HAP-1 (cell line): Measurements from ENCODE around the gene PRKN.

Source experiments
- DNase-seq, 2 experiments: peaks; one replicate each; pipeline ENCODE4 v3.0.0-alpha.2; 2016 to 2020; ENCODE audit warnings: low spot score in 2 of 2
- H3K27me3 ChIP-seq: fragments of 250-450 bp; sonication (Bioruptor Pico); 2 replicates; pipeline ENCODE4 v1.5.1; 2020; ENCODE audit warnings: low read depth, mild to moderate bottlenecking, moderate library complexity
- H3K36me3 ChIP-seq: fragments of 250-450 bp; sonication (Bioruptor Pico); replicated peaks from 2 replicates; pipeline ENCODE4 v1.5.1; 2020; ENCODE audit warnings: mild to moderate bottlenecking
- H3K4me1 ChIP-seq: fragments of 250-450 bp; sonication (Bioruptor Pico); 2 replicates; pipeline ENCODE4 v1.5.1; 2020; ENCODE audit warnings: mild to moderate bottlenecking
- H3K4me3 ChIP-seq: fragments of 250-450 bp; sonication (Bioruptor Pico); 2 replicates; pipeline ENCODE4 v1.5.1; 2020; ENCODE audit warnings: mild to moderate bottlenecking, moderate library complexity
- H3K9me3 ChIP-seq: fragments of 250-450 bp; sonication (Bioruptor Pico); 2 replicates; pipeline ENCODE4 v1.5.1; 2020; ENCODE audit warnings: mild to moderate bottlenecking, moderate library complexity
- in situ Hi-C: fragments of 300-500 bp; cut with MboI; formaldehyde crosslinking; loops from 3 replicates; pipeline ENCODE4 v1.14.3; 2020; ENCODE audit warnings: low sequenced_read_pairs, inconsistent platforms, mixed read lengths

The PRKN gene

DNA sequence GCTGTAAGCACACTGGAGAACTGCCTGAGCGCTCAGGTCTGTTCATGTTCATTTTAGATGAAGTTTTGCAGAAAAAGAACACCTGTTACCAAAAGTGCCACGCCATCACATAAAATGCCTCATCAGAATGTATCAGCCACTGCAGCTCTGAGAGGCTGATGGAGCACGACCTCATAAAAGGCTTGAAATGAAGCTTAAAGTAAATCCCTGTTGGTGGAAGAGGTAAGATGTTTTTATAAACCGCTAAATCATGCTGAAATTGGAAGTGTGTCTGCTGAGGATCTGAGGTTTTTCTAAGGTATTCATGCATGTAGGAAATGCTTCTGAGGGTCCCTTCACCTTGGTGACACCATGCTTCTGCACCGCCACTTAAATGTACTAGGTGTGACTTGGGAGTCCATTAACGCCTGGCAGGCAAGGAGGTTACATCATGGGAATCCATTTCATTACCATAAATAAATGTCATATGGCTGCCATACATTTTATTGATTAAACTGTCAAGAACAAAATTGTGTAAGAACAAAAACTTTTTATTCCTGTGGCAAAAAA is 1090.6 kb downstream of the PRKN start:
- H3K4me3 ChIP-seq: no peak overlapping the region
- H3K36me3 ChIP-seq: no peaks in the 10 kb centered on the region
- no peak for DNase-seq
- no peaks in the 10 kb centered on the region for H3K9me3 ChIP-seq
- no peaks in the 10 kb centered on the region for H3K27me3 ChIP-seq
- H3K4me1 ChIP-seq: peaks cover 17% of the 10 kb centered on the region
- in situ Hi-C loops: no loop called here

DNA sequence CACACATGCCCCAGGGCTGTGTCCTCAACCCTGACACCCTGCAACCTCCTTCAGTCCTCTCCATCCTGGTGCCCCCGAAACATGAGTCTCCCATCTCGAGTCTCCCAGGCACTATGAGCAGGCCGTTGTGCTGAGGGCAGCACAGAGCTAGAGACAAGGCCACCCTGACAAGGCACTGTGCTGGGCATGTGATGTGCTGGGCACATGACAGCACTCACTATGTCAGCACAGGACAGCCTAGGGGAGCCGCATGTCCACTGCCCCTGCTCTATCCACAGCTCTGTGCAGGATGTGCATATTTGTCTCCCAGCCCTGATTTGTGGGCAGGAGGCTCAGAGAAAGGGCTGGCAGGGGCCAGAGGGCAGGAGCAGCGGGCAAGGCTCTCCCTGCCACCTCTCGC is 1091.6 kb downstream of the PRKN start:
- H3K9me3 ChIP-seq: no peaks in the 10 kb centered on the region
- H3K36me3 ChIP-seq: no peaks in the 10 kb centered on the region
- in situ Hi-C loops: no loop called here
- H3K27me3 ChIP-seq: no peaks in the 10 kb centered on the region
- DNase-seq: no peak
- no peak overlapping the region for H3K4me3 ChIP-seq
- H3K4me1 ChIP-seq: peaks cover 22% of the 10 kb centered on the region

DNA sequence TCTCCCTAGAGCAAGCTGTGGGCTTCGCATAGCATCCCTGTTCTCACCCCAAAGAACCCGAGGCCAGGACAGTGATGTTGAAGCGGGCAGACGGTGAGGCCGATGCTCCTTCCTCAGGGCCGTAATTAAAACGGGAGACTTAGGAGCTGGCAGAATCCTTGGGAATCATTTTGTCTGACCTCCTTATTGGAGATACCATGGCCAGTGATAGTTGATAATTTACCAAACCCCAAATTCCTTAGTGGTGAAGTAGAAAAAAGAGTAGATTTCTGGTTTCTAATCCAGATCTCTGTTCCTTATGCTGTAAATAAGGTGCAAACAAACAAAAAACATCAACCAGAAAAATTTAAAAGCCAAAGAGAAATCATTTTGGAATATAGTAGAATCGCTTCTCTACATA is 1092.7 kb downstream of the PRKN start:
- Histone ChIP-seq H3K4me1 (peaks cover 16% of the 10 kb centered on the region), H3K36me3 (no peaks in the 10 kb centered on the region), H3K4me3 (no peak overlapping the region), H3K27me3 (no peaks in the 10 kb centered on the region), H3K9me3 (no peaks in the 10 kb centered on the region)
- no peak for DNase-seq
- in situ Hi-C loops: no loop called here

DNA sequence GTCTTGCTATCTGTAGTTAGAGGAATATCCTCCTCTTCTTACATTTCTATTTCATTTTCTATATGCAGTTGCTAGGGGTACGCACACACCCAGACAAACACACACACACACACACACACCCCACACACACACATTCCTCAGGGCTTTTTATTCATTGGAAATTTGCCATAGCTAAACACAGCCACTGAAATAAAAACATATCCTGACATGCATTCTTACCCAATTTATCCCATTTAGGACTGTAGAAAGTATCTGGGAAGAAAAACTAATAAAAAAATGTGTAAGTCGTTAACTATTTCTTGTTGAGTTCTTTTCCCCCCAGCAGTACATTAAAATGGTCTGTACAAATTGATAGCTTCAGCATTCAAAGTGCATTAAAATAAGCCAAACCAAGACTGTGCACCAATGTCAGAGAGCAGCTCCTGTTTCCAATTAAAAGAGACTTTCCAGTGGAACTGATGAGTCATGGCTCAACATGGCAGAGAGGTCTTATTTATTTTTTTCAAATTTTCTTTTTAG is 1095.8 kb downstream of the PRKN start:
- H3K27me3 ChIP-seq: no peaks in the 10 kb centered on the region
- in situ Hi-C loops: no loop called here
- H3K4me3 ChIP-seq: no peak overlapping the region
- DNase-seq: peak in 1 of 2 experiments; percentile 19
- H3K9me3 ChIP-seq: no peaks in the 10 kb centered on the region
- peaks cover 7% of the 10 kb centered on the region for H3K4me1 ChIP-seq
- no peaks in the 10 kb centered on the region for H3K36me3 ChIP-seq

DNA sequence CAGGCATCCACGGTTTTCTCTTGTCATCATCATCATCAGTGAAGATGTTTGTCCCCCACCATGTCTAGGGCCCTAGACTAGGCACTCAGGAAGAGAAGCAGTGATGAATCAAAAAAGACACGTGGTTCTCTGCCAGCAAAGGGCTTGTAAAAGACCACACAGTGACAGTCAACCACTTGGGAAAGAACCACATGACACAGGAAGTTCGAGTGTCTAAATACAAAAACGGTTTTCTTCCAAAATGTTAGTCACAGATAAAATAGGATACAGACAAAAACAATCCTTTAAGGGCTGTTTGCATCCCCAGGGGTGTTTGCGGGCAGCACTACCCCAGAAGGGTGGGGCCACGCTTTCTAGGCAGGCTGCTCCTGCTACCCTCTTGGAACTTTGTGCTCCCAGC is 1096.9 kb downstream of the PRKN start:
- in situ Hi-C loops: no loop called here
- peaks cover 7% of the 10 kb centered on the region for H3K4me1 ChIP-seq
- H3K36me3 ChIP-seq: no peaks in the 10 kb centered on the region
- no peaks in the 10 kb centered on the region for H3K27me3 ChIP-seq
- H3K9me3 ChIP-seq: no peaks in the 10 kb centered on the region
- no peak for DNase-seq
- no peak overlapping the region for H3K4me3 ChIP-seq

DNA sequence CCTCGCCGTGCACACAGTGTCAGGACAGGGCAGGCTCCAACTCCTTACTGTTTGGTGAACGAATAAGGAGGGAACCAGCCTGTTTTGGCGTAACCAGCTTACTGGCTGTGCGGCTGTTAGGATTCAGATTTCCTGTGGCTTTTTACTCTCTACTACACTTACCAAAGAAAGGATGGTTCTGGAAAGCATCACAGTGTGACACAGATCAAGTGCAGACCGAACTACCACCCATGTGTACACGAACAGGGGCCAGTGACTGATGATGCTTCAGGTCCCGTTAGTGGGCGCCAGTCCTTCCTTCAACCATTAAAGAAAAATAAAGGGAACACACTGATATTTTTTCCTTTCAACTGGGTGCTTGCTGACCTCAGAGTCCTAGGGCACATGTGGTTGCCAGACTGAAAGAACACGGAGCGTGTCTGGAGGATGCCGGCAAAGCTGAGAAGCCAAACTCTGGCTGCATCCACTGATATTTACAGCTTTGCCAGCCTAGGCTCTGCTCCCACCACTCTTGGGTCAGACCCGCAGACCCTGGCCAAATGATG is 1101.4 kb downstream of the PRKN start:
- H3K4me3 ChIP-seq: no peak overlapping the region
- no peaks in the 10 kb centered on the region for H3K36me3 ChIP-seq
- in situ Hi-C loops: no loop called here
- DNase-seq: no peak
- H3K4me1 ChIP-seq: no peaks in the 10 kb centered on the region
- no peaks in the 10 kb centered on the region for H3K9me3 ChIP-seq
- H3K27me3 ChIP-seq: no peaks in the 10 kb centered on the region

DNA sequence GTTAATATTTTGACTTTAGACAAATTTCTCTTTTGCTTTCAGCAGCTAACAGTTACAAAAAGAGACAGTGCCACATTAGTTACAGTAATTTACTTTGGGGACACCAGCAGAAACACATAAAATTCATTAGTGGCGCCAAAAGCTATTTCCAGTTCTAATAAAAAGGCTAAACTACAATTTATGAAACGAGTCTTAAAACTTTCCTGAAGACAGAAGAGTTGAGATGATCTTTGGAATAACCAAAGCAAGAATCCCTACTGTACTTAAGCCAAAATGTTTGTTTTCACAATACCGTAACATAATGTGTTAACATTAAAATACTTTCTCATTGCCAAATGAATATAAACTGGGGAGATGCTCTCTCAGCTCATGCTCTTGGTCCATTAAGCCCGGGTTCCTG is 1103.5 kb downstream of the PRKN start:
- H3K36me3 ChIP-seq: no peaks in the 10 kb centered on the region
- no peak for DNase-seq
- in situ Hi-C loops: no loop called here
- H3K9me3 ChIP-seq: no peaks in the 10 kb centered on the region
- no peaks in the 10 kb centered on the region for H3K4me1 ChIP-seq
- no peak overlapping the region for H3K4me3 ChIP-seq
- H3K27me3 ChIP-seq: peaks cover 3% of the 10 kb centered on the region; the same call in 1 of the 2 replicates

DNA sequence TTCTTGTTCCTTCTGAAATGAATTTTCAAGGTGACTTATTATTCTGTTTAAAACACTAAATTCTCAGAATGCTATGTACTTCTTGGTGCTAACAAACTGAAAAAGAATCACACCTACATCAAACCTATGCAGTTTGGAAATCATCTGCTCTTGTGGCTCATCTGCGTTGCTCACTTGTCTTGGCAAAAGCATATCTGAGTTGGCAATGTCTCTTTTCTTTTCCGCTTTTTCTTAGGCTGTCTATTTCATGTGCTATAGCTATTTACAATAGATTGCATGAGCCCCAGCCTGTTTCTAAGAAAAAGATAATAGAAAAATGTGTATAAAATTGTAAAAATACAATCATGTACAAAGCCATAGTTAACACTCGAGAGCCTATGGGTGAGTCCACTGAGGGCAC is 1104.8 kb downstream of the PRKN start:
- Histone ChIP-seq H3K4me3 (no peak overlapping the region), H3K4me1 (peaks cover 3% of the 10 kb centered on the region), H3K36me3 (no peaks in the 10 kb centered on the region), H3K9me3 (no peaks in the 10 kb centered on the region), H3K27me3 (peaks cover 3% of the 10 kb centered on the region; the same call in 1 of the 2 replicates)
- no peak for DNase-seq
- in situ Hi-C loops: no loop called here

DNA sequence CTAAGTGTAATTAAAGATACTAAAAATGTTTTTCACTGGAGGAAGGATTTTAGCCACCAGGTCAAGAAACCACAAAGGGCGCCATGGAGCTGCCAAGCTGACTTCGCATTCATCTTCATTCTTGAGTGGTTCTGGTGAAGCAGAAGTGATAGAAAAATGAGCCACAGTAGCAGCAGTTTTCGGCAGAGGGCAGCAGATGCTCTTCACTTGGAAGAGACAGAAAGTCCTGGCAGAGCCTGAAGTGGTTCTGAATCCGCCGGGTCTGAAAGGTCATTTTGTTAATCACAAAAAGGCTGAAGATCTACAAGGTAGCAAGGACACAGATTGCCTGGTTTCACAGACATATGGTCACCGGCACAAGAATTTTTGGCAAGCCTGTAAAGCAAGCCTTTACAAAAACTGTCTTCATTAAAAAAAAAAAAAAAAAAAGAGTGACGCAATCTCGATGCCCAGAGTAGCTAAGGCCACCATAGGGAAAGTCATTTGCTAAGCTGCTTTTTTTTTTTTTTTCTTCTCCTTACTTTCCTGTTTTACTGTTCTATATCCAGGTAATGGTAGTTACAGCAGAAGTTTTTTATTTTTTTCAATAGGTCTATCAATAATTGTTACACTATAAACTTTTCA is 1108.6 kb downstream of the PRKN start:
- Histone ChIP-seq H3K9me3 (no peaks in the 10 kb centered on the region), H3K36me3 (no peaks in the 10 kb centered on the region), H3K27me3 (peaks cover 27% of the 10 kb centered on the region), H3K4me3 (no peak overlapping the region), H3K4me1 (peaks cover 3% of the 10 kb centered on the region)
- in situ Hi-C loops: no loop called here
- peak; percentile 73 to 77 for DNase-seq

DNA sequence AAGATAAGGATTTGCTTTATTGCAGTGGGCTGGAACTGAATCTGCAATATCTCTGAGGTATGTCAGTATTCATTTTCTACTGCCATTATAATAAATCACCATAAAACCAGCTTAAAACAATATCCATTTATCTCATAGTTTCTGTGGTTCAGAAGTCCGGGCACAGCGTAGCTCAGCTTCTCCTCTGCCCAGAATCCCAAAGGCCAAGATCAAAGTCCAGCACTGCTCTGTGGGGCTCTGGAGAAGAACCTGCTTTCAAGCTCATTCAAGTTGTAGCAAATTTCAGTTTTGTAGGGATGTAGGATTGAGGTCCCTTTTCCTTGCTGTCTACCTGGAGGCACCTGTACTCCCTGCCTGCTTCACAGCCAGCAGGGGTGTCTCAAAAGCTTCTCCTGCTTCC is 1113.9 kb downstream of the PRKN start:
- H3K4me1 ChIP-seq: peaks cover 3% of the 10 kb centered on the region
- no peaks in the 10 kb centered on the region for H3K36me3 ChIP-seq
- DNase-seq: no peak
- peaks cover 4% of the 10 kb centered on the region for H3K9me3 ChIP-seq
- H3K4me3 ChIP-seq: no peak overlapping the region
- H3K27me3 ChIP-seq: peaks cover 37% of the 10 kb centered on the region
- in situ Hi-C loops: no loop called here

DNA sequence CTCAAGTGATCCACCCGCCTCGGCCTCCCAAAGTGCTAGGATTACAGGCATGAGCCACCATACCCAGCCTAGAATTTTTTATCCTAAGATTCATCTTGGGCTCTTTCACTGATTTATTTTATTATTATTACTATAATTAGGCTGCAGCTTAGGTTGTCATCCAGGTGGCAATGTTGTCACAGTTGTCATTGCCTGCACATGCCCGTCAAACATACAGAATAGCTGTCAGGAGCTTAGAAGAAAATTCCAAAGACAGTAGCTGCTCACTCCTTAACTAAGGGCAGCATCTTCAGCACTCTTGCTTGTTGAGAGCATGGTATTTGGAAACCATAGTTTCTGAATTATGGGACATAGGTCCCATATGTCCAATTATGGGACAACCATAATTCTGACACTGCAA is 1118.8 kb downstream of the PRKN start:
- Histone ChIP-seq H3K36me3 (no peaks in the 10 kb centered on the region), H3K9me3 (peaks cover 4% of the 10 kb centered on the region), H3K27me3 (peaks cover 20% of the 10 kb centered on the region), H3K4me3 (no peak overlapping the region), H3K4me1 (no peaks in the 10 kb centered on the region)
- in situ Hi-C loops: no loop called here
- no peak for DNase-seq

DNA sequence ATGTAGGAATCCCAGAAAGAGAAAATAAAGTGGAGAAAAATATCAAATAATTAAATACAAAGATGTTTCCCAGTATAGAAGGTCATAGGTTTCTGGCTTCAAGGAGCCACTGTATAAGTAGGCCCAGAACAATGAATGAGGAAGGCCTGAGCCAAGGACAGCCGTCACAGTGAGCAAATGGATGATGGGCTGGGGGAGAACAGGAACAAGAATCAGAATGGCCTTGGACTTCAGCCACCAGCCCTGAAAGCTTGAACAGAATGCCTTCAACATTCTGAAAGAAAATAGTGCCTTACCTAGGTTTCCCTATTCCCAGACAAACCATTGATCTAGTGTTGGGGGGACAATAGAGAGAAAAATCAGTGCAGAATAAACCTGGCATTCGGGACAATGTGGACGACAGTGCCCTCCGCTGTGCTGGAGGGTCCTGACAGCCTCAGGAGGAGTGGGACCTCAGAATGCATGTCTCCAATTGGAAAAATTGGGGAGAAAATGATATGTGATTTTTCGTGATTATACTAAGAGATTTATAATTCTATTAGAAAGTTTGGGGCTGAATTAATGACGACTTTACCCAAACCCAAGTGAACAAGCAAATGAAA is 1119.8 kb downstream of the PRKN start:
- no peaks in the 10 kb centered on the region for H3K4me1 ChIP-seq
- H3K36me3 ChIP-seq: no peaks in the 10 kb centered on the region
- H3K27me3 ChIP-seq: peaks cover 18% of the 10 kb centered on the region
- no peak for DNase-seq
- no peak overlapping the region for H3K4me3 ChIP-seq
- in situ Hi-C loops: no loop called here
- peaks cover 1% of the 10 kb centered on the region for H3K9me3 ChIP-seq

DNA sequence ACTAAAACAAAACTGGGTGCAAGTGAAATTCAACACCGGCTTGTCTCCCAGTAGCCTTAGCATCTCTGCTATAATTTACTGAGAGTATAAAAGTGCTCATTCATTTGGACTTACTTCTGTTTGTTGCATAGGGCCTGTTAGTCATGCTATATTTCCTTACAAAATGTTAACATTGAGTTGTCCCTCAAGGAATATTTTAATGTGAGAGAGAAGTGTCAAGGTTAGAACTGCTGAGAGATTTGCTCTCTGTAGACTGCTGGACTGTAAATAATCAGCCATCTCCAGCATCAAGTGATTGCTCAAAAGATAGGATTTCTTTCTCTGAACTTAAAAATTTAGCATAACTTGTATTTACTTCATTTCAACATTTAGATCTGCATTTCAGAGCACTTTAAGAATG is 1125.2 kb downstream of the PRKN start:
- Histone ChIP-seq H3K4me3 (no peak overlapping the region), H3K4me1 (no peaks in the 10 kb centered on the region), H3K9me3 (no peaks in the 10 kb centered on the region), H3K36me3 (no peaks in the 10 kb centered on the region), H3K27me3 (peaks cover 30% of the 10 kb centered on the region)
- no peak for DNase-seq
- in situ Hi-C loops: no loop called here

DNA sequence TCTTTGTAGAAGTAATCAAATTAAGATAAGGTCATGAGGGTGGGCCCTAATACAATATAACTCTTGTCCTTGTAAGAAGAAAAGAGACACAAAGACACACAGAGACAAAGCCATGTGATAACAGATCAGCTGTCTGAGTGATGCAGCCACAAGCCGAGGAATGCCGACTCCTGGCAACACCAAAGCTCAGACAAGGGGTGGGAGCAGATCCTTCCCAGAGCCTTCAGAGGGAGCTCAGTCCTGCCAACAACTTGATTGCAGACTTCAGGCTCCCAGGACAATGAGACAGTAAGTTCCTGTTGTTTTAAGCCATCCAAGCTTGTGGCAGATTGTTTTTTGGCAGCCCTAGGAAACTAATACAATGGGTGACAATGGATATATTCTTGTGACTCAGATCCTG is 1128.7 kb downstream of the PRKN start:
- H3K27me3 ChIP-seq: peaks cover 53% of the 10 kb centered on the region
- no peaks in the 10 kb centered on the region for H3K9me3 ChIP-seq
- in situ Hi-C loops: no loop called here
- no peaks in the 10 kb centered on the region for H3K4me1 ChIP-seq
- DNase-seq: no peak
- H3K36me3 ChIP-seq: no peaks in the 10 kb centered on the region
- H3K4me3 ChIP-seq: no peak overlapping the region
